ENCODE measurements around the gene IRAG1.

The IRAG1 gene

GRCh38 chr11:10663990-10664389, 29.6 kb downstream of the IRAG1 start:
- no peak for DNase-seq

- DNase-seq, result no peak
Observed at GRCh38 chr11:10663365-10663764, 30.2 kb downstream of the IRAG1 start.

GRCh38 chr11:10660323-10660722, 33.2 kb downstream of the IRAG1 start:
- no peak for DNase-seq

- DNase-seq, result no peak
Observed at GRCh38 chr11:10659339-10660216, 34.0 kb downstream of the IRAG1 start.

- no peak for DNase-seq
Observed at GRCh38 chr11:10658621-10659338, 34.8 kb downstream of the IRAG1 start.

GRCh38 chr11:10657308-10658271, 36.0 kb downstream of the IRAG1 start:
- no peak for DNase-seq

GRCh38 chr11:10655943-10656576, 37.5 kb downstream of the IRAG1 start:
- no peak for DNase-seq

GRCh38 chr11:10655227-10655626, 38.3 kb downstream of the IRAG1 start:
- DNase-seq, result no peak

GRCh38 chr11:10654811-10655150, 38.8 kb downstream of the IRAG1 start:
- no peak for DNase-seq

- DNase-seq, result peak; percentile 11 to 38
Observed at GRCh38 chr11:10653946-10654810, 39.4 kb downstream of the IRAG1 start.

GRCh38 chr11:10653261-10653660, 40.3 kb downstream of the IRAG1 start:
- DNase-seq, result no peak

- no peak for DNase-seq
Observed at GRCh38 chr11:10651656-10652361, 41.7 kb downstream of the IRAG1 start.

GRCh38 chr11:10650630-10651029, 42.9 kb downstream of the IRAG1 start:
- DNase-seq, result no peak

- DNase-seq, result no peak
Observed at GRCh38 chr11:10650166-10650565, 43.4 kb downstream of the IRAG1 start.

- DNase-seq, result no peak
Observed at GRCh38 chr11:10648871-10649270, 44.7 kb downstream of the IRAG1 start.

GRCh38 chr11:10646681-10647355, 46.7 kb downstream of the IRAG1 start:
- DNase-seq, result no peak

- DNase-seq, result no peak
Observed at GRCh38 chr11:10646005-10646404, 47.5 kb downstream of the IRAG1 start.

GRCh38 chr11:10645212-10645795, 48.3 kb downstream of the IRAG1 start:
- DNase-seq, result no peak

Data from activated CD4-positive, alpha-beta T cell treated with anti-CD3 and anti-CD28 coated beads for 4 hours (primary cell).